Liver (tissue), 3 donors: ENCODE results near the gene USP2.

Source experiments
- ATF3 ChIP-seq: IDR thresholded peaks from 2 replicates; pipeline ENCODE4 v1.6.1; 2016; ENCODE audit warnings: antibody characterized with exemption
- CTCF ChIP-seq: fragments of 150-350 bp; IDR thresholded peaks from 2 replicates; pipeline ENCODE4 v1.5.1; 2017; ENCODE audit warnings: improper control_type of control experiment, low read depth, low read length; ENCODE audit not compliant: missing input control
- EGR1 ChIP-seq, 2 donors: IDR thresholded peaks; 2 replicates each; pipeline ENCODE4 v1.6.1; 2016 to 2018; ENCODE audit warnings: antibody characterized with exemption in 2 of 2, low read depth in 2 of 2
- HNF4G ChIP-seq: IDR thresholded peaks from 2 replicates; pipeline ENCODE4 v1.6.1; 2016; ENCODE audit warnings: antibody characterized with exemption
- MAX ChIP-seq: IDR thresholded peaks from 2 replicates; pipeline ENCODE4 v1.6.1; 2016; ENCODE audit warnings: antibody characterized with exemption
- NR2F2 ChIP-seq: IDR thresholded peaks from 2 replicates; pipeline ENCODE4 v1.6.1; 2016; ENCODE audit warnings: antibody characterized with exemption
- YY1 ChIP-seq: IDR thresholded peaks from 2 replicates; pipeline ENCODE4 v1.6.1; 2016; ENCODE audit warnings: antibody characterized with exemption, mild to moderate bottlenecking
- TF ChIP-seq, protein P1 (sequence below): IDR thresholded peaks from 2 replicates; pipeline ENCODE4 v1.6.1; 2016; ENCODE audit warnings: antibody characterized with exemption, mild to moderate bottlenecking
- donor health status: healthy.
- donor health status: healthy.

GRCh38 chr11:119314726-119315125, 66.8 kb downstream of the USP2 start:
- TF ChIP-seq CTCF (no peak), YY1 (no peak), HNF4G (no peak), MAX (no peak), NR2F2 (no peak), EGR1 (IDR thresholded peaks at IDR 0.05; ENCODE audit: low read depth in 2 of 2) (no peak), ATF3 (no peak)
- TF ChIP-seq, protein P1, sequence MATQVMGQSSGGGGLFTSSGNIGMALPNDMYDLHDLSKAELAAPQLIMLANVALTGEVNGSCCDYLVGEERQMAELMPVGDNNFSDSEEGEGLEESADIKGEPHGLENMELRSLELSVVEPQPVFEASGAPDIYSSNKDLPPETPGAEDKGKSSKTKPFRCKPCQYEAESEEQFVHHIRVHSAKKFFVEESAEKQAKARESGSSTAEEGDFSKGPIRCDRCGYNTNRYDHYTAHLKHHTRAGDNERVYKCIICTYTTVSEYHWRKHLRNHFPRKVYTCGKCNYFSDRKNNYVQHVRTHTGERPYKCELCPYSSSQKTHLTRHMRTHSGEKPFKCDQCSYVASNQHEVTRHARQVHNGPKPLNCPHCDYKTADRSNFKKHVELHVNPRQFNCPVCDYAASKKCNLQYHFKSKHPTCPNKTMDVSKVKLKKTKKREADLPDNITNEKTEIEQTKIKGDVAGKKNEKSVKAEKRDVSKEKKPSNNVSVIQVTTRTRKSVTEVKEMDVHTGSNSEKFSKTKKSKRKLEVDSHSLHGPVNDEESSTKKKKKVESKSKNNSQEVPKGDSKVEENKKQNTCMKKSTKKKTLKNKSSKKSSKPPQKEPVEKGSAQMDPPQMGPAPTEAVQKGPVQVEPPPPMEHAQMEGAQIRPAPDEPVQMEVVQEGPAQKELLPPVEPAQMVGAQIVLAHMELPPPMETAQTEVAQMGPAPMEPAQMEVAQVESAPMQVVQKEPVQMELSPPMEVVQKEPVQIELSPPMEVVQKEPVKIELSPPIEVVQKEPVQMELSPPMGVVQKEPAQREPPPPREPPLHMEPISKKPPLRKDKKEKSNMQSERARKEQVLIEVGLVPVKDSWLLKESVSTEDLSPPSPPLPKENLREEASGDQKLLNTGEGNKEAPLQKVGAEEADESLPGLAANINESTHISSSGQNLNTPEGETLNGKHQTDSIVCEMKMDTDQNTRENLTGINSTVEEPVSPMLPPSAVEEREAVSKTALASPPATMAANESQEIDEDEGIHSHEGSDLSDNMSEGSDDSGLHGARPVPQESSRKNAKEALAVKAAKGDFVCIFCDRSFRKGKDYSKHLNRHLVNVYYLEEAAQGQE = no peak
